H1 (cell line): ENCODE data around the gene RNF20. TPM values are rescaled to one million over a fixed set of nuclear protein-coding genes. Genes with fewer than 3 reads are reported as not detected.

ENCODE experiments used
- CTCF ChIA-PET: fragments of 300-600 bp; sonication (Branson Sonifier 250); formaldehyde crosslinking; loops from one replicate; lab custom pipeline; 2021; ENCODE audit not compliant: partially characterized antibody; lab: Charles Lee
- POLR2A ChIA-PET: fragments of 300-600 bp; sonication (Branson Sonifier 250); formaldehyde crosslinking; loops from one replicate; lab custom pipeline; 2021; ENCODE audit warnings: inconsistent platforms; ENCODE audit not compliant: partially characterized antibody; lab: Charles Lee
- DNase-seq, 2 experiments: peaks; one replicate each; pipeline versions ENCODE4 v3.0.0 to v3.0.0-alpha.2; 2010 to 2022; ENCODE audit warnings: low spot score in 2 of 2, low read depth in 1 of 2, mixed read lengths in 1 of 2
- FAIRE-seq: peaks from 2 replicates; lab custom pipeline; 2011; peaks lifted over from hg19 to GRCh38; lab: Jason Lieb, UNC
- H2AFZ ChIP-seq: 2 replicates; pipeline ENCODE4 v1.8.1; 2012; ENCODE audit warnings: low read length, inconsistent platforms
- H2AK5ac ChIP-seq: 2 replicates; pipeline ENCODE4 v1.6.1; 2013; ENCODE audit warnings: low read depth, low read length
- H2BK120ac ChIP-seq: replicated peaks from 2 replicates; pipeline ENCODE3; 2013; ENCODE audit warnings: low read depth, low read length, inconsistent platforms
- H2BK12ac ChIP-seq: 2 replicates; pipeline ENCODE4 v1.6.1; 2013; ENCODE audit warnings: low read depth, low read length
- H2BK15ac ChIP-seq: 2 replicates; pipeline ENCODE4 v1.6.1; 2013; ENCODE audit warnings: low read length
- H2BK20ac ChIP-seq: 2 replicates; pipeline ENCODE4 v1.6.1; 2013; ENCODE audit warnings: low read length
- H2BK5ac ChIP-seq: 2 replicates; pipeline ENCODE4 v1.6.1; 2013; ENCODE audit warnings: low read depth, low read length
- H3K14ac ChIP-seq: 2 replicates; pipeline ENCODE4 v1.6.1; 2013; ENCODE audit warnings: inconsistent platforms; ENCODE audit not compliant: insufficient read length
- H3K18ac ChIP-seq: 2 replicates; pipeline ENCODE4 v1.6.1; 2013; ENCODE audit warnings: low read length; ENCODE audit errors: extremely low read depth
- H3K23ac ChIP-seq: 2 replicates; pipeline ENCODE4 v1.6.1; 2013; ENCODE audit warnings: inconsistent platforms; ENCODE audit not compliant: insufficient read length
- H3K23me2 ChIP-seq: 2 replicates; pipeline ENCODE4 v1.6.1; 2013; ENCODE audit warnings: low read depth, low read length
- H3K27ac ChIP-seq: 2 replicates; pipeline ENCODE4 v1.6.1; 2011; ENCODE audit warnings: low read depth, low read length, inconsistent platforms
- H3K27me3 ChIP-seq, 4 experiments: replicated peaks in 1 of 4; 1 replicate in 1 of 4; 2 replicates in 3 of 4; pipeline versions ENCODE4 v1.6.1 to v1.8.1; 2011 to 2013; ENCODE audit warnings: low read length in 3 of 4, mild to moderate bottlenecking in 3 of 4, inconsistent platforms in 2 of 4, mixed read lengths in 2 of 4, moderate library complexity in 1 of 4; ENCODE audit not compliant: control insufficient read depth in 3 of 4, insufficient read depth in 3 of 4; ENCODE audit errors: extremely low read depth in 1 of 4
- H3K36me3 ChIP-seq, 4 experiments: 2 replicates each; pipeline versions ENCODE4 v1.6.1 to v1.8.1; 2011 to 2013; ENCODE audit warnings: mild to moderate bottlenecking in 4 of 4, low read length in 3 of 4, moderate library complexity in 2 of 4, control low read depth in 1 of 4, inconsistent platforms in 1 of 4; ENCODE audit not compliant: insufficient read depth in 4 of 4, control insufficient read depth in 2 of 4
- H3K4ac ChIP-seq: replicated peaks from 2 replicates; pipeline ENCODE3; 2013; ENCODE audit warnings: low read length, low read depth, mixed read lengths, inconsistent platforms; ENCODE audit not compliant: insufficient read length
- H3K4me1 ChIP-seq, 4 experiments: replicated peaks in 1 of 4; 1 replicate in 1 of 4; 2 replicates in 3 of 4; pipeline versions ENCODE4 v1.6.1 to v1.8.1; 2011 to 2013; ENCODE audit warnings: low read length in 3 of 4, inconsistent platforms in 2 of 4, mixed read lengths in 1 of 4; ENCODE audit not compliant: insufficient read depth in 4 of 4, control insufficient read depth in 3 of 4
- H3K4me2 ChIP-seq, 2 experiments: 2 replicates each; pipeline versions ENCODE4 v1.6.1 to v1.8.1; 2011 to 2013; ENCODE audit warnings: low read depth in 2 of 2, low read length in 2 of 2, control low read depth in 1 of 2, inconsistent platforms in 1 of 2, mild to moderate bottlenecking in 1 of 2; ENCODE audit not compliant: insufficient read depth in 1 of 2
- H3K4me3 ChIP-seq, 4 experiments: fragments of 200-600, 300-600 bp in 1 of 4; sonication (generic), shearing (Covaris generic), sonication (Bioruptor Twin) in 1 of 4; 2 replicates each; pipeline versions ENCODE4 v1.5.1 to v1.8.1; 2011 to 2016; ENCODE audit warnings: low read length in 4 of 4, low read depth in 3 of 4, control low read depth in 2 of 4, inconsistent platforms in 2 of 4, mild to moderate bottlenecking in 2 of 4, mixed read lengths in 1 of 4, moderate library complexity in 1 of 4; ENCODE audit not compliant: insufficient read depth in 2 of 4; ENCODE audit errors: extremely low read depth in 1 of 4
- H3K56ac ChIP-seq: replicated peaks from 2 replicates; pipeline ENCODE3; 2013; ENCODE audit warnings: low read depth, mild to moderate bottlenecking, mixed read lengths, low read length, inconsistent platforms; ENCODE audit not compliant: insufficient read length
- H3K79me1 ChIP-seq: 2 replicates; pipeline ENCODE4 v1.6.1; 2013; ENCODE audit warnings: low read depth, low read length, control low read depth
- H3K79me2 ChIP-seq, 2 experiments: 2 replicates each; pipeline versions ENCODE4 v1.6.1 to v1.8.1; 2012 to 2013; ENCODE audit warnings: low read length in 2 of 2, mild to moderate bottlenecking in 2 of 2, inconsistent platforms in 1 of 2; ENCODE audit not compliant: insufficient read depth in 2 of 2, control insufficient read depth in 1 of 2
- H3K9ac ChIP-seq, 4 experiments: replicated peaks in 1 of 4; 1 replicate in 1 of 4; 2 replicates in 3 of 4; pipeline versions ENCODE4 v1.6.1 to v1.8.1; 2011 to 2013; ENCODE audit warnings: low read depth in 3 of 4, low read length in 3 of 4, control low read depth in 2 of 4, mild to moderate bottlenecking in 2 of 4, moderate library complexity in 2 of 4, inconsistent platforms in 1 of 4; ENCODE audit errors: extremely low read depth in 1 of 4
- H3K9me3 ChIP-seq, 2 experiments: 2 replicates each; pipeline versions ENCODE4 v1.6.1 to v1.8.1; 2012 to 2013; ENCODE audit warnings: mild to moderate bottlenecking in 2 of 2, moderate library complexity in 2 of 2, control low read depth in 1 of 2, inconsistent platforms in 1 of 2, low read depth in 1 of 2, low read length in 1 of 2, mixed read lengths in 1 of 2; ENCODE audit not compliant: insufficient read depth in 2 of 2
- H4K20me1 ChIP-seq, 2 experiments: replicated peaks in 1 of 2; 2 replicates each; pipeline versions ENCODE3 to v1.8.1; 2011 to 2013; ENCODE audit warnings: inconsistent platforms in 2 of 2, low read length in 2 of 2, mild to moderate bottlenecking in 1 of 2; ENCODE audit not compliant: insufficient read depth in 2 of 2, control insufficient read depth in 1 of 2
- H4K5ac ChIP-seq: 2 replicates; pipeline ENCODE4 v1.6.1; 2013; ENCODE audit warnings: low read length, low read depth, mixed read lengths, inconsistent platforms; ENCODE audit not compliant: insufficient read length
- H4K8ac ChIP-seq: 2 replicates; pipeline ENCODE4 v1.8.0; 2013; ENCODE audit warnings: mild to moderate bottlenecking, moderate library complexity, low read length, inconsistent platforms; ENCODE audit not compliant: insufficient read depth; ENCODE audit errors: extremely low read depth
- H4K91ac ChIP-seq: replicated peaks from 2 replicates; pipeline ENCODE3; 2013; ENCODE audit warnings: low read length, mixed read lengths, inconsistent platforms; ENCODE audit not compliant: insufficient read length
- ASH2L ChIP-seq: fragments of 200-600, 300-600 bp; sonication (generic); IDR thresholded peaks from one replicate; pipeline ENCODE4 v1.7.1; 2017; ENCODE audit warnings: low read length
- CBX5 ChIP-seq: fragments of 300-800, 300-1000 bp; sonication (generic); IDR thresholded peaks from 2 replicates; pipeline ENCODE4 v1.7.1; 2016; ENCODE audit warnings: antibody characterized with exemption, low read length, low read depth
- CBX8 ChIP-seq: fragments of 300-800, 300-1000 bp; sonication (generic); IDR thresholded peaks from 2 replicates; pipeline ENCODE4 v1.7.1; 2016; ENCODE audit warnings: low read depth, low read length, borderline replicate concordance
- CHD1 ChIP-seq: IDR thresholded peaks from 2 replicates; pipeline ENCODE4 v1.6.1; 2012; ENCODE audit warnings: low read depth, low read length, improper control_type of control experiment
- CREB1 ChIP-seq: IDR thresholded peaks from 2 replicates; pipeline ENCODE4 v1.6.1; 2012; ENCODE audit warnings: inconsistent platforms
- CTCF ChIP-seq, 3 experiments: IDR thresholded peaks; 1 replicate in 2 of 3; 2 replicates in 1 of 3; pipeline versions ENCODE4 v1.5.1 to v1.6.1; 2011; ENCODE audit warnings: low read length in 3 of 3, mild to moderate bottlenecking in 3 of 3, inconsistent platforms in 2 of 3, low read depth in 1 of 3, moderate library complexity in 1 of 3; ENCODE audit not compliant: insufficient read depth in 1 of 3; ENCODE audit errors: control extremely low read depth in 1 of 3
- EZH2 ChIP-seq: fragments of 200-600 bp; sonication (generic); IDR thresholded peaks from 2 replicates; pipeline ENCODE4 v1.7.1; 2012; ENCODE audit warnings: low read depth, mild to moderate bottlenecking, moderate library complexity, low read length, inconsistent platforms; ENCODE audit not compliant: severe bottlenecking
- FOSL1 ChIP-seq: IDR thresholded peaks from 2 replicates; pipeline ENCODE4 v1.6.1; 2011; ENCODE audit warnings: mild to moderate bottlenecking, low read depth, low read length, moderate library complexity; ENCODE audit not compliant: insufficient read depth
- HDAC6 ChIP-seq: IDR thresholded peaks from one replicate; pipeline ENCODE4 v1.7.1; 2012; ENCODE audit warnings: low read depth, mild to moderate bottlenecking, inconsistent platforms, low read length, moderate library complexity
- JUN ChIP-seq: IDR thresholded peaks from 2 replicates; pipeline ENCODE4 v1.6.1; 2011; ENCODE audit warnings: low read depth, mild to moderate bottlenecking, improper control_type of control experiment, low read length
- SAP30 ChIP-seq: fragments of 300-600 bp; sonication (generic); IDR thresholded peaks from 2 replicates; pipeline ENCODE4 v1.7.1; 2012; ENCODE audit warnings: low read length, moderate library complexity, mild to moderate bottlenecking, inconsistent platforms; ENCODE audit not compliant: insufficient read depth, insufficient replicate concordance
- SP4 ChIP-seq: IDR thresholded peaks from 2 replicates; pipeline ENCODE4 v1.6.1; 2012; ENCODE audit warnings: low read length, inconsistent platforms
- WGBS, 2 experiments: shearing (Covaris generic) in 1 of 2; methylation state at CpG; one replicate each; pipeline versions ENCODE4 v1.1.6 to v1.1.7; 2013 to 2015; ENCODE audit warnings: low lambda C conversion rate in 2 of 2, mixed read lengths in 2 of 2, inconsistent platforms in 1 of 2, low coverage in 1 of 2, missing lambda C conversion rate in 1 of 2; ENCODE audit not compliant: insufficient replicate concordance in 2 of 2, insufficient coverage in 1 of 2, insufficient read length in 1 of 2; ENCODE audit errors: extremely low coverage in 1 of 2, missing lambda C conversion rate in 1 of 2; 5-methylcytosine and 5-hydroxymethylcytosine counted together
- polyA plus RNA-seq, 7 experiments: library from polyadenylated mRNA; depleted of rRNA in 3 of 7; stranded (reverse) in 5 of 7; unstranded in 2 of 7; fragments of >200 nt in 5 of 7; fragments of 200-250 nt in 2 of 7; gene quantifications; 1 replicate in 5 of 7; 2 replicates in 1 of 7; 4 replicates in 1 of 7; pipeline versions ENCODE4 v1.2.1 to v1.2.3, GENCODE V29; 2011 to 2013; ENCODE audit warnings: missing spikeins in 2 of 7, mixed read lengths in 2 of 7
- total RNA-seq: library from RNA; stranded (reverse); fragmentation: NEBNext Ultra II Directional; extraction: Animal tissue kit (Norgen Biotek cat#: 25700); gene quantifications from 2 replicates; pipeline ENCODE4 v1.2.1, GENCODE V29; 2021

The RNF20 gene
- total and polyA plus RNA-seq, 2 of the 8 experiments (the other 6 are each of a cell fraction or from before 2014, with no cell fraction given): 9.4 to 65.2 TPM

GRCh38 chr9:101562966-101563365 lies 29.3 kb downstream of the RNF20 start:
- no peak overlapping the region for H3K4me2 ChIP-seq
- H3K23ac ChIP-seq: no peak overlapping the region
- H3K56ac ChIP-seq: no peak overlapping the region
- H2AFZ ChIP-seq: no peak overlapping the region
- no peaks in the 10 kb centered on the region for H3K9me3 ChIP-seq
- DNase-seq (no peak), FAIRE-seq (no peak)
- H3K27me3 ChIP-seq: no peaks in the 10 kb centered on the region
- no peak overlapping the region for H2BK12ac ChIP-seq
- no peak overlapping the region for H4K91ac ChIP-seq
- no peak overlapping the region for H3K18ac ChIP-seq
- no peak overlapping the region for H3K4me3 ChIP-seq
- peaks cover 0 to 4% of the 10 kb centered on the region in 2 experiments for H4K20me1 ChIP-seq
- H2BK15ac ChIP-seq: no peak overlapping the region
- no peaks in the 10 kb centered on the region for H3K23me2 ChIP-seq
- POLR2A ChIA-PET: no interaction called here
- no peak overlapping the region for H4K8ac ChIP-seq
- CTCF ChIA-PET: interaction anchor here (1.3 to 2.7 kb wide), 5 partner anchors 18 to 114 kb away, joined by 4 to 13 read pairs (median 5); no protein-coding TSS in a partner anchor
- H2BK5ac ChIP-seq: no peak overlapping the region
- H3K9ac ChIP-seq: no peak overlapping the region
- 94% methylated on average over 1 of the region's 1 CpG; no CpG with 5 or more reads in 1 of the 2 experiments for WGBS, 2 experiments
- no peak overlapping the region for H3K27ac ChIP-seq
- H3K36me3 ChIP-seq: peaks cover 4 to 51% (median 34%) of the 10 kb centered on the region in 4 experiments; a peak in 7 of 8 replicates
- H4K5ac ChIP-seq: no peak overlapping the region
- H2BK120ac ChIP-seq: no peak overlapping the region
- no peak overlapping the region for H2BK20ac ChIP-seq
- H3K79me2 ChIP-seq: 0 out of 4 replicates have a peak, but pooled peaks cover 0 to 3% of the 10 kb centered on the region in 2 experiments
- H3K4ac ChIP-seq: no peak overlapping the region
- no peaks in the 10 kb centered on the region for H3K4me1 ChIP-seq
- no peak overlapping the region for H2AK5ac ChIP-seq
- no peaks in the 10 kb centered on the region for H3K79me1 ChIP-seq
- no peak overlapping the region for H3K14ac ChIP-seq
- TF ChIP-seq CBX5: no peak
- no peak for TF ChIP-seq SP4
- TF ChIP-seq CHD1: no peak
- no peak for TF ChIP-seq CBX8
- no peak for TF ChIP-seq FOSL1
- no peak for TF ChIP-seq CREB1
- TF ChIP-seq JUN: no peak
- no peak for TF ChIP-seq SAP30
- TF ChIP-seq HDAC6: no peak
- TF ChIP-seq EZH2: no peak
- TF ChIP-seq ASH2L: no peak
- no peak for TF ChIP-seq CTCF (IDR thresholded peaks at IDR 0.05; ENCODE audit: control extremely low read depth in 1 of 3, insufficient read depth in 1 of 3, low read depth in 1 of 3, low read length in 3 of 3)
